KMS-11 (cell line): ENCODE data around the gene ACTG2.

Experiments used
- H2AFZ ChIP-seq: fragments of 200-600 bp; sonication (generic); 2 replicates; pipeline ENCODE4 v1.6.1; 2016; ENCODE audit warnings: antibody characterized with exemption, mixed run types, low read depth
- H3K27ac ChIP-seq: fragments of 200-600 bp; sonication (generic); 2 replicates; pipeline ENCODE4 v1.6.1; 2016; ENCODE audit warnings: mild to moderate bottlenecking, mixed run types
- H3K27me3 ChIP-seq: fragments of 200-600 bp; sonication (generic); 2 replicates; pipeline ENCODE4 v1.6.1; 2017; ENCODE audit warnings: mild to moderate bottlenecking, low read depth, mixed run types, moderate library complexity; ENCODE audit not compliant: insufficient read depth
- H3K36me3 ChIP-seq: fragments of 200-600 bp; sonication (generic); 2 replicates; pipeline ENCODE4 v1.6.1; 2017; ENCODE audit warnings: mild to moderate bottlenecking, mixed run types; ENCODE audit not compliant: insufficient read depth
- H3K4me1 ChIP-seq: fragments of 200-600 bp; sonication (generic); 2 replicates; pipeline ENCODE4 v1.6.1; 2016; ENCODE audit warnings: mild to moderate bottlenecking, low read depth, mixed run types; ENCODE audit not compliant: poor library complexity, severe bottlenecking
- H3K4me2 ChIP-seq: fragments of 200-600 bp; sonication (generic); 2 replicates; pipeline ENCODE4 v1.7.0; 2016; ENCODE audit warnings: mild to moderate bottlenecking, mixed run types
- H3K4me3 ChIP-seq: fragments of 200-600 bp; sonication (generic); IDR thresholded peaks from 2 replicates; pipeline ENCODE4 v1.6.1; 2017; ENCODE audit warnings: low read depth, low read length, mixed read lengths; ENCODE audit not compliant: insufficient read depth
- H3K79me2 ChIP-seq: fragments of 200-600 bp; sonication (generic); 2 replicates; pipeline ENCODE4 v1.6.1; 2016; ENCODE audit warnings: low read depth, mixed run types; ENCODE audit not compliant: insufficient read depth
- H3K9ac ChIP-seq: fragments of 200-600 bp; sonication (generic); 2 replicates; pipeline ENCODE4 v1.6.1; 2016; ENCODE audit warnings: mild to moderate bottlenecking, mixed run types
- H4K20me1 ChIP-seq: fragments of 200-600 bp; sonication (generic); 2 replicates; pipeline ENCODE4 v1.6.1; 2016; ENCODE audit warnings: mild to moderate bottlenecking, mixed run types; ENCODE audit not compliant: insufficient read depth
- TF ChIP-seq, protein P1 (sequence below): fragments of 200-600 bp; sonication (generic); conservative IDR thresholded peaks from 2 replicates; pipeline ENCODE4 v1.6.1; 2017; ENCODE audit warnings: low read depth, mild to moderate bottlenecking, antibody characterized with exemption, low read length, moderate library complexity, mixed read lengths

Gene ACTG2

DNA sequence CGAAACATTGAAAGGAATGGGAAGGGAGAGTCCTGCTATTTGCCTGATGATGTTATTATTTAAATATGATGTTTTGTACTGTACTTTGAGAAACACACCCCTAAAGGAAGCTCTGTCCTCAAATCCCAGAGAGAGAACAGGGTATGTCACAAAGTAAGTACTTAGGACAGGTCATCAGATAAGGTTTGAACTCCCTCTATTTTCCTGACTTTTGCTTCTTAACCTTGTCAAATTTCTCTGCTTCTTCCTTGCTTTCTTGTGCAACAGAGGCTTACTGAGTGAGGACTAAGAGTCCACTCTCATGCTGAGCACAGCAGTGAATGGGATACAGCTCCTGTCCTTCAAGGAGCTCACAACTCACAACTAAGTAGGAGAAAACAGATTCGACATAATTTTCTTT is 37.6 kb downstream of the ACTG2 start:
- TF ChIP-seq, protein P1, sequence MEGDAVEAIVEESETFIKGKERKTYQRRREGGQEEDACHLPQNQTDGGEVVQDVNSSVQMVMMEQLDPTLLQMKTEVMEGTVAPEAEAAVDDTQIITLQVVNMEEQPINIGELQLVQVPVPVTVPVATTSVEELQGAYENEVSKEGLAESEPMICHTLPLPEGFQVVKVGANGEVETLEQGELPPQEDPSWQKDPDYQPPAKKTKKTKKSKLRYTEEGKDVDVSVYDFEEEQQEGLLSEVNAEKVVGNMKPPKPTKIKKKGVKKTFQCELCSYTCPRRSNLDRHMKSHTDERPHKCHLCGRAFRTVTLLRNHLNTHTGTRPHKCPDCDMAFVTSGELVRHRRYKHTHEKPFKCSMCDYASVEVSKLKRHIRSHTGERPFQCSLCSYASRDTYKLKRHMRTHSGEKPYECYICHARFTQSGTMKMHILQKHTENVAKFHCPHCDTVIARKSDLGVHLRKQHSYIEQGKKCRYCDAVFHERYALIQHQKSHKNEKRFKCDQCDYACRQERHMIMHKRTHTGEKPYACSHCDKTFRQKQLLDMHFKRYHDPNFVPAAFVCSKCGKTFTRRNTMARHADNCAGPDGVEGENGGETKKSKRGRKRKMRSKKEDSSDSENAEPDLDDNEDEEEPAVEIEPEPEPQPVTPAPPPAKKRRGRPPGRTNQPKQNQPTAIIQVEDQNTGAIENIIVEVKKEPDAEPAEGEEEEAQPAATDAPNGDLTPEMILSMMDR, result no peak
- Histone ChIP-seq H2AFZ (no peak overlapping the region), H3K4me2 (no peak overlapping the region), H3K27ac (no peak overlapping the region), H3K4me1 (peaks cover 26% of the 10 kb centered on the region), H3K36me3 (no peaks in the 10 kb centered on the region), H4K20me1 (no peaks in the 10 kb centered on the region; the same call in 1 of the 2 replicates), H3K79me2 (peaks cover 64% of the 10 kb centered on the region), H3K4me3 (no peak overlapping the region), H3K9ac (no peak overlapping the region), H3K27me3 (no peaks in the 10 kb centered on the region)

DNA sequence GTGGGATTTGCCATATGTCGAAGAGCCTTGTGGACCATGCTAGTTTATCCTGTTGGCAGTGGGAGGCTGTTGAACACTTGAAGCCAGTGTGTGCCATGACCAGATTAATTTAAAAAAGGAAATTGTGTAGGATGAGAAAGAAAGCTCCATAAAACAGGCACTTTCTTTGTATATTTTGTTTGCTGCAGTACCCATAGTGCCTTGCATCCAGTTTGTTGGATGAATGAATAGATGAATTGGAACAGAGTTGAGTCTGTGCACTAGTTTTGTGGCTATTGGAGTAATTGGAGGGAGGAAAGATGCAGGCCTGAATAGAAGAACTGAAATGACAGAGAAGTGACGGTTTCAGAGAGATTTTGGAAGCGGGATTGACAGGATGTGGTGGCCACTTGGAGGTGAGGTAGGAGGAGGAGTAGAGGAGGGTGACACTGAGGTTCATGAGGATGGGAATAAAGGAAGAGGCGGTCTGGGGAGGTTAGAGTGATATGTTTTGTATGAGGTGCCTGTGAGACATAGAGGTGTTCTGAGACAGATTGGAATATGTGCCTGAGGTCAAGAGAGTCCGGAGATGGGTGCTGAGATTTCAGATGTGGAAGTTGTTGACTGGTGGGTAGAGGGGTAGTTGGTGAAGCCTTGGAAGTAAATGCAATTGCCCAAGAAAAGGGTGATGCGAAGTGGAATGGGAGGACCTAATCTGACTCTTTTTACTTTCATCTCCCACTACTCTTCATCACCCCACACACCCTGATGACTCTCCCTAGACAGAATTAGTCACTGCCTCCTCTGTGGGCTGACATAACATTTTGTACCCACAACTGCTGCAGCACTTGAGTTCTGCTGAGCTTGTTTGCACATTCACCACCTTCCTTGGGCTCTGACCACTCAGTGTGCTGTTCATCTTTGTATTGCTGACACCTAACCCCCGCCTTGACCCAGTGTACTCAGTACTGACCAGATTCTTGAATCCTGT is 39.0 kb downstream of the ACTG2 start:
- Histone ChIP-seq H3K36me3 (no peaks in the 10 kb centered on the region), H3K27me3 (no peaks in the 10 kb centered on the region), H3K79me2 (peaks cover 67% of the 10 kb centered on the region), H3K4me1 (peaks cover 19% of the 10 kb centered on the region), H4K20me1 (peaks cover 3% of the 10 kb centered on the region; the same call in 1 of the 2 replicates), H3K4me2 (no peak overlapping the region), H2AFZ (no peak overlapping the region), H3K27ac (no peak overlapping the region), H3K9ac (no peak overlapping the region), H3K4me3 (no peak overlapping the region)
- TF ChIP-seq, protein P1, result no peak

DNA sequence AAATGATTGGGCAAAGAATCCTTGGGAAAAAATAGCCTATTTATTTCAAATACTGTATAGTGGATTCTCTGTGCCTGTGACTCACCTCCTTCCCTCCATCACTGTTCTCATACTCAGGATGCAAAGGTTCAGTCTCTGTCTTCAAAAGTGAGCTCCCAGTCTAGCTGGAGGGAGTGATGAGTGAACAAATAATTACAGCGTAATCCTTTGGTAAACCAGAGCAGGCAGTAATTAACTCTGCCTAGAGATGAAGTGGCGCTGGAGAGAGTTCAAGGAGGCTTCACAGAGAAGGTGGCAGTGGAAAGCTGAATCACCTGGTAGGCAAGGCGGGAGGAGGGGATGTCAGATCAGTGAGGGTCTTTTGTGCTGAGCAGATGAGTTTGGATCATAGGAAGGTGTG is 40.4 kb downstream of the ACTG2 start:
- Histone ChIP-seq H3K9ac (no peak overlapping the region), H3K27ac (no peak overlapping the region), H3K27me3 (no peaks in the 10 kb centered on the region), H4K20me1 (peaks cover 3% of the 10 kb centered on the region; the same call in 1 of the 2 replicates), H3K4me2 (no peak overlapping the region), H3K4me3 (no peak overlapping the region), H3K79me2 (peaks cover 57% of the 10 kb centered on the region), H3K4me1 (peaks cover 12% of the 10 kb centered on the region), H3K36me3 (no peaks in the 10 kb centered on the region), H2AFZ (no peak overlapping the region)
- TF ChIP-seq, protein P1, result no peak

DNA sequence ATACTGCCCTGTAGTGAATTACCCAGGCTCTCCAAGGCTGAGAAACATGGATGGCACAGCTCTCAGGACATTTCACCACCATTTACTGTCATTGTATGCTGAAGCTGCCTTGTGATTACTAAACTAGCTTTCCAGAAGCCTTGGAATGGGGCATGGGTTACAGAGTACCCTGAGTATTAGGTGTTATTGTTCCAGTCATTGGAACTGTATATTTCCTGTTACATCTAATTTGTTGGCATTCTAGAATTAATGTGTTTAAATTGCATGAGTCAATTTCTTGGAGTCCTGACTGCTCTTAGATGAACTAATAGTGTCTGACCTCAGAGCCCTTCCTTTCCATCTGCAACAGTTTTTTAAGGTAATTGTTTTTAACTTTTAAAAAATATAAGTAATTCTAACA is 42.8 kb downstream of the ACTG2 start:
- Histone ChIP-seq H3K4me3 (no peak overlapping the region), H2AFZ (no peak overlapping the region), H4K20me1 (peaks cover 3% of the 10 kb centered on the region; the same call in 1 of the 2 replicates), H3K36me3 (no peaks in the 10 kb centered on the region), H3K9ac (no peak overlapping the region), H3K27ac (no peak overlapping the region), H3K79me2 (peaks cover 42% of the 10 kb centered on the region; the same call in 1 of the 2 replicates), H3K4me1 (peaks cover 11% of the 10 kb centered on the region), H3K27me3 (no peaks in the 10 kb centered on the region), H3K4me2 (no peak overlapping the region)
- TF ChIP-seq, protein P1, result no peak
